CD14-positive monocyte (primary cell): ENCODE measurements around the gene TNFRSF14. TPM values are rescaled to one million over a fixed set of nuclear protein-coding genes. Genes with fewer than 3 reads are reported as not detected.
A peak's percentile ranks its signal among the peaks of the same experiment; 100 is the strongest.

Experiments used
- DNase-seq, 3 donors: peaks; one replicate each; pipeline ENCODE4 v3.0.0-alpha.2; 2011 to 2022
- H2AFZ ChIP-seq: 2 replicates; pipeline ENCODE4 v1.6.0; 2012; ENCODE audit warnings: mild to moderate bottlenecking, low read depth, low read length, inconsistent platforms; ENCODE audit not compliant: insufficient read depth, poor library complexity, severe bottlenecking
- H3K27ac ChIP-seq, 2 donors: 1 replicate in 1 of 2; 2 replicates in 1 of 2; pipeline ENCODE4 v1.5.1; 2012 to 2013; ENCODE audit warnings: low read length in 2 of 2, control low read depth in 1 of 2, inconsistent platforms in 1 of 2, low read depth in 1 of 2, mild to moderate bottlenecking in 1 of 2
- H3K27me3 ChIP-seq, 2 donors: one replicate each; pipeline versions ENCODE4 v1.6.0 to v1.6.1; 2011 to 2013; ENCODE audit warnings: low read length in 2 of 2; ENCODE audit not compliant: control insufficient read depth in 2 of 2, insufficient read depth in 2 of 2
- H3K36me3 ChIP-seq, 2 donors: replicated peaks in 1 of 2; 1 replicate in 1 of 2; 2 replicates in 1 of 2; pipeline versions ENCODE4 v1.5.1 to v1.6.1; 2012 to 2013; ENCODE audit warnings: low read length in 2 of 2, control low read depth in 1 of 2, inconsistent platforms in 1 of 2, mild to moderate bottlenecking in 1 of 2; ENCODE audit not compliant: insufficient read depth in 2 of 2, control insufficient read depth in 1 of 2
- H3K4me1 ChIP-seq, 2 donors: 1 replicate in 1 of 2; 2 replicates in 1 of 2; pipeline versions ENCODE4 v1.5.1 to v1.6.1; 2012 to 2013; ENCODE audit warnings: low read length in 2 of 2, control low read depth in 1 of 2, inconsistent platforms in 1 of 2, mild to moderate bottlenecking in 1 of 2, moderate library complexity in 1 of 2; ENCODE audit not compliant: insufficient read depth in 2 of 2, control insufficient read depth in 1 of 2
- H3K4me2 ChIP-seq: replicated peaks from 2 replicates; pipeline ENCODE3; 2012; ENCODE audit warnings: low read length, moderate library complexity, mild to moderate bottlenecking; ENCODE audit not compliant: poor library complexity, severe bottlenecking; ENCODE audit errors: extremely low read depth
- H3K4me3 ChIP-seq, 3 experiments: fragments of 200-600 bp in 1 of 3; sonication (generic) in 1 of 3; replicated peaks in 1 of 3; 1 replicate in 2 of 3; 2 replicates in 1 of 3; pipeline ENCODE4 v1.5.1; 2011 to 2013; ENCODE audit warnings: low read length in 3 of 3, mild to moderate bottlenecking in 3 of 3, control low read depth in 2 of 3, low read depth in 2 of 3, inconsistent platforms in 1 of 3, moderate library complexity in 1 of 3
- H3K79me2 ChIP-seq: 2 replicates; pipeline ENCODE4 v1.6.0; 2012; ENCODE audit warnings: mild to moderate bottlenecking, control low read depth, inconsistent platforms, low read length, moderate library complexity; ENCODE audit not compliant: insufficient read depth
- H3K9ac ChIP-seq: 2 replicates; pipeline ENCODE4 v1.6.0; 2017; ENCODE audit warnings: low read length, mild to moderate bottlenecking; ENCODE audit not compliant: insufficient read depth, poor library complexity, severe bottlenecking
- H3K9me3 ChIP-seq, 2 donors: replicated peaks in 1 of 2; 1 replicate in 1 of 2; 2 replicates in 1 of 2; pipeline versions ENCODE4 v1.5.1 to v1.6.1; 2012 to 2013; ENCODE audit warnings: low read length in 2 of 2, control low read depth in 1 of 2; ENCODE audit not compliant: control insufficient read depth in 1 of 2, insufficient read depth in 1 of 2
- H4K20me1 ChIP-seq: 2 replicates; pipeline ENCODE4 v1.6.0; 2012; ENCODE audit warnings: mild to moderate bottlenecking, low read length, control low read depth, moderate library complexity; ENCODE audit not compliant: insufficient read depth
- H3K27ac Mint-ChIP-seq, 7 donors: one replicate each; pipeline ENCODE4 v1.8.0; 2020; ENCODE audit warnings: mild to moderate bottlenecking in 7 of 7, mixed read lengths in 7 of 7, moderate library complexity in 6 of 7, inconsistent platforms in 2 of 7
- H3K27me3 Mint-ChIP-seq, 3 donors: one replicate each; pipeline ENCODE4 v1.8.0; 2021 to 2022; ENCODE audit warnings: low read depth in 3 of 3, mild to moderate bottlenecking in 3 of 3, mixed read lengths in 3 of 3, moderate library complexity in 3 of 3, inconsistent platforms in 1 of 3
- H3K36me3 Mint-ChIP-seq, 2 donors: one replicate each; pipeline ENCODE4 v1.8.0; 2020; ENCODE audit warnings: mixed read lengths in 2 of 2, inconsistent platforms in 1 of 2, mild to moderate bottlenecking in 1 of 2
- H3K4me1 Mint-ChIP-seq: one replicate; pipeline ENCODE4 v1.8.0; 2020; ENCODE audit warnings: mild to moderate bottlenecking, mixed read lengths
- H3K4me3 Mint-ChIP-seq, 2 donors: one replicate each; pipeline ENCODE4 v1.8.0; 2020; ENCODE audit warnings: mild to moderate bottlenecking in 2 of 2, mixed read lengths in 2 of 2, moderate library complexity in 1 of 2
- H3K9me3 Mint-ChIP-seq, 7 donors: one replicate each; pipeline ENCODE4 v1.8.0; 2020 to 2022; ENCODE audit warnings: mixed read lengths in 7 of 7, mild to moderate bottlenecking in 6 of 7, moderate library complexity in 6 of 7, inconsistent platforms in 2 of 7
- CTCF ChIP-seq: fragments of 200-600 bp; IDR thresholded peaks from one replicate; pipeline ENCODE4 v1.8.0; 2022; ENCODE audit warnings: antibody characterized with exemption, mild to moderate bottlenecking
- WGBS: methylation state at CpG from one replicate; pipeline ENCODE4 v1.1.5; 2013; ENCODE audit warnings: missing lambda C conversion rate; ENCODE audit not compliant: insufficient coverage; 5-methylcytosine and 5-hydroxymethylcytosine counted together
- intact Hi-C, 2 donors: fragments of 100-400 bp; cut with micrococcal nuclease; formaldehyde crosslinking; loops; one replicate each; pipeline versions ENCODE4 v1.15.0 to v1.15.1; 2023
- polyA plus RNA-seq, 3 donors: library from polyadenylated mRNA; depleted of rRNA in 1 of 3; unstranded in 2 of 3; stranded (reverse) in 1 of 3; fragments of 300-500 nt in 2 of 3; fragments of >200 nt in 1 of 3; fragmentation: Illumina TruSeq in 2 of 3; gene quantifications; 1 replicate in 2 of 3; 2 replicates in 1 of 3; pipeline ENCODE4 v1.2.3, GENCODE V29; 2012 to 2021

The TNFRSF14 gene
- polyA plus RNA-seq, 3 donors: 62.1 to 512 (median 64.4) TPM

- Histone ChIP-seq H2AFZ (peak overlapping the region; percentile 71), H4K20me1 (peaks cover 48% of the 10 kb centered on the region), H3K4me1 (peaks cover 31 to 42% of the 10 kb centered on the region in 2 donors), H3K27ac (no peak overlapping the region), H3K36me3 (peaks cover 0 to 8% of the 10 kb centered on the region in 2 donors), H3K9me3 (no peaks in the 10 kb centered on the region), H3K4me3 (peak overlapping the region in 2 of 3 experiments; percentile 44 to 91), H3K27me3 (peaks cover 30 to 45% of the 10 kb centered on the region in 2 donors), H3K4me2 (peak overlapping the region; percentile 96), H3K9ac (no peak overlapping the region), H3K79me2 (peaks cover 40% of the 10 kb centered on the region)
- H3K36me3 Mint-ChIP-seq: peaks cover 12 to 17% of the 10 kb centered on the region in 2 donors
- peak; percentile 29 to 75 (median 50) for DNase-seq
- H3K9me3 Mint-ChIP-seq: peaks cover 0 to 11% (median 0%) of the 10 kb centered on the region in 7 donors
- intact Hi-C loops: loop anchor here (1.0 to 10.0 kb wide), 8 partner anchors 20 to 322 kb away; partner anchors contain the start of genes PEX10 (in 2 of the 2), MORN1 (in 1 of the 2), PRXL2B (in 1 of the 2) and RER1 (in 1 of the 2)
- H3K27ac Mint-ChIP-seq: peak overlapping the region in 1 of 7 donors; percentile 76
- peaks cover 31% of the 10 kb centered on the region for H3K4me1 Mint-ChIP-seq
- TF ChIP-seq CTCF: no peak
- H3K27me3 Mint-ChIP-seq: peaks cover 32 to 54% (median 45%) of the 10 kb centered on the region in 3 donors
- peak overlapping the region; percentile 51 to 76 for H3K4me3 Mint-ChIP-seq
- 48% methylated on average over 20 of the region's 20 CpGs for WGBS
Observed at GRCh38 chr1:2526824-2527555, 29.2 kb upstream of the TNFRSF14 start.

- Histone ChIP-seq H3K36me3 (peaks cover 0 to 3% of the 10 kb centered on the region in 2 donors), H3K4me1 (peaks cover 31 to 42% of the 10 kb centered on the region in 2 donors), H3K9ac (no peak overlapping the region), H3K4me3 (no peak overlapping the region), H3K27ac (no peak overlapping the region), H3K79me2 (peaks cover 35% of the 10 kb centered on the region), H4K20me1 (peaks cover 43% of the 10 kb centered on the region), H2AFZ (no peak overlapping the region), H3K27me3 (peaks cover 30 to 50% of the 10 kb centered on the region in 2 donors), H3K4me2 (no peak overlapping the region), H3K9me3 (no peaks in the 10 kb centered on the region)
- Mint-ChIP-seq H3K27ac (no peak overlapping the region), H3K9me3 (peaks cover 0 to 11% (median 0%) of the 10 kb centered on the region in 7 donors), H3K4me3 (peak overlapping the region in 1 of 2 donors; percentile 76), H3K4me1 (peaks cover 31% of the 10 kb centered on the region), H3K36me3 (peaks cover 9 to 12% of the 10 kb centered on the region in 2 donors), H3K27me3 (peaks cover 33 to 59% (median 49%) of the 10 kb centered on the region in 3 donors)
- intact Hi-C loops: loop anchor here (2.0 to 10.0 kb wide), 6 partner anchors 19 to 323 kb away; partner anchors contain the start of genes MORN1 (in 1 of the 2), PEX10 (in 1 of the 2), PRXL2B (in 1 of the 2) and RER1 (in 1 of the 2)
- DNase-seq: no peak
- 97% methylated on average over 3 of the region's 4 CpGs for WGBS
- TF ChIP-seq CTCF: no peak
Observed at GRCh38 chr1:2527556-2527860, 28.7 kb upstream of the TNFRSF14 start.
